PC-9 (cell line): ENCODE results near the gene EXD3. TPM values are rescaled to one million over a fixed set of nuclear protein-coding genes. Genes with fewer than 3 reads are reported as not detected.

ENCODE experiments used
- BruUV-seq: library from RNA; stranded (reverse); fragments of 400-500 nt; replicated peaks from 2 replicates; lab custom pipeline; 2021; lab: Mats Ljungman, UMichigan
- CTCF ChIA-PET: fragments of 300-600 bp; sonication (Branson Sonifier 250); formaldehyde crosslinking; loops from one replicate; lab custom pipeline; 2022; ENCODE audit warnings: antibody characterized with exemption; lab: Charles Lee
- POLR2A ChIA-PET: fragments of 300-600 bp; sonication (Branson Sonifier 250); formaldehyde crosslinking; loops from one replicate; lab custom pipeline; 2022; ENCODE audit warnings: antibody characterized with exemption; ENCODE audit not compliant: unreplicated experiment; lab: Charles Lee
- DNase-seq, 2 experiments: peaks; one replicate each; pipeline versions ENCODE4 v3.0.0 to v3.0.0-alpha.2; 2015 to 2022; ENCODE audit warnings: mixed read lengths in 1 of 2
- H2AFZ ChIP-seq: fragments of 200-600 bp; sonication (generic); 2 replicates; pipeline ENCODE4 v1.8.1; 2017; ENCODE audit warnings: antibody characterized with exemption
- H3F3A ChIP-seq: fragments of 200-600 bp; sonication (generic); 2 replicates; pipeline ENCODE4 v1.8.1; 2017; ENCODE audit warnings: antibody characterized with exemption, mild to moderate bottlenecking, low read depth; ENCODE audit not compliant: insufficient read depth
- H3K27ac ChIP-seq: fragments of 200-600 bp; sonication (generic); 2 replicates; pipeline ENCODE4 v1.6.1; 2016; ENCODE audit warnings: mixed run types
- H3K27me3 ChIP-seq: fragments of 200-600 bp; sonication (generic); 2 replicates; pipeline ENCODE4 v1.6.1; 2016; ENCODE audit warnings: low read depth, mixed run types; ENCODE audit not compliant: insufficient read depth
- H3K36me3 ChIP-seq: fragments of 200-600 bp; sonication (generic); 2 replicates; pipeline ENCODE4 v1.6.1; 2016; ENCODE audit warnings: low read depth, mixed run types
- H3K4me1 ChIP-seq: fragments of 200-600 bp; sonication (generic); replicated peaks from 2 replicates; pipeline ENCODE4 v1.6.1; 2016; ENCODE audit warnings: mixed run types; ENCODE audit not compliant: insufficient read depth
- H3K4me2 ChIP-seq: fragments of 200-600 bp; sonication (generic); 2 replicates; pipeline ENCODE4 v1.6.1; 2017; ENCODE audit warnings: mixed run types
- H3K4me3 ChIP-seq: fragments of 200-600 bp; sonication (generic); 2 replicates; pipeline ENCODE4 v1.6.1; 2016; ENCODE audit warnings: mixed run types
- H3K79me2 ChIP-seq: fragments of 200-600 bp; sonication (generic); 2 replicates; pipeline ENCODE4 v1.6.1; 2017; ENCODE audit warnings: low read depth, mixed run types
- H3K9me2 ChIP-seq: fragments of 200-600 bp; sonication (generic); 2 replicates; pipeline ENCODE4 v1.8.1; 2017; ENCODE audit warnings: mild to moderate bottlenecking; ENCODE audit not compliant: insufficient read depth
- H3K9me3 ChIP-seq: fragments of 200-600 bp; sonication (generic); 2 replicates; pipeline ENCODE4 v1.8.1; 2016; ENCODE audit warnings: low read depth; ENCODE audit not compliant: insufficient read depth
- H4K20me1 ChIP-seq: fragments of 200-600 bp; sonication (generic); 2 replicates; pipeline ENCODE4 v1.8.1; 2017; ENCODE audit not compliant: insufficient read depth
- CTCF ChIP-seq: fragments of 200-600 bp; sonication (generic); conservative IDR thresholded peaks from 2 replicates; pipeline ENCODE4 v1.6.1; 2017; ENCODE audit warnings: mixed run types, antibody characterized with exemption, mild to moderate bottlenecking, moderate library complexity
- EZH2 ChIP-seq: fragments of 200-600 bp; sonication (generic); IDR thresholded peaks from 2 replicates; pipeline ENCODE4 v1.8.0; 2017; ENCODE audit warnings: antibody characterized with exemption, low read depth
- intact Hi-C: fragments of 100-400 bp; cut with micrococcal nuclease; formaldehyde crosslinking; loops from one replicate; pipeline ENCODE4 v1.10.0; 2022; ENCODE audit not compliant: unreplicated experiment
- total RNA-seq: library from RNA; stranded (reverse); gene quantifications from 2 replicates; pipeline ENCODE4 v1.2.3, GENCODE V29; 2021

Gene EXD3
- total RNA-seq, 1 experiment from 2014 or later = 23.7 TPM

- no peak overlapping the region for H3K4me3 ChIP-seq
- H2AFZ ChIP-seq = no peak overlapping the region
- no peak overlapping the region for H3K4me2 ChIP-seq
- ChIA-PET CTCF (no interaction called here), POLR2A (no interaction called here)
- no peaks in the 10 kb centered on the region for H3K9me2 ChIP-seq
- no peaks in the 10 kb centered on the region for H3K4me1 ChIP-seq
- intact Hi-C loops = no loop called here
- no peak for TF ChIP-seq EZH2
- TF ChIP-seq CTCF = no peak
- no peak for DNase-seq
- H3K79me2 ChIP-seq = no peaks in the 10 kb centered on the region
- H3K9me3 ChIP-seq = no peaks in the 10 kb centered on the region
- H3K27me3 ChIP-seq = peaks cover 9% of the 10 kb centered on the region
- no peaks in the 10 kb centered on the region for H3K36me3 ChIP-seq
- BruUV-seq = no TSS peak
- no peaks in the 10 kb centered on the region for H4K20me1 ChIP-seq
- no peaks in the 10 kb centered on the region for H3F3A ChIP-seq
- no peak overlapping the region for H3K27ac ChIP-seq
Measured at GRCh38 chr9:137359850-137360249, 63.1 kb downstream of the EXD3 start.

GRCh38 chr9:137358126-137358525 lies 64.8 kb downstream of the EXD3 start:
- Histone ChIP-seq H3K27me3 (peaks cover 9% of the 10 kb centered on the region), H3F3A (no peaks in the 10 kb centered on the region), H3K36me3 (no peaks in the 10 kb centered on the region), H3K79me2 (no peaks in the 10 kb centered on the region), H3K4me2 (no peak overlapping the region), H3K27ac (no peak overlapping the region), H4K20me1 (no peaks in the 10 kb centered on the region), H2AFZ (no peak overlapping the region), H3K9me2 (no peaks in the 10 kb centered on the region), H3K9me3 (no peaks in the 10 kb centered on the region), H3K4me3 (no peak overlapping the region), H3K4me1 (no peaks in the 10 kb centered on the region)
- no peak for TF ChIP-seq EZH2
- no peak for TF ChIP-seq CTCF
- intact Hi-C loops = no loop called here
- ChIA-PET CTCF (no interaction called here), POLR2A (no interaction called here)
- BruUV-seq = no TSS peak
- DNase-seq = no peak

GRCh38 chr9:137357166-137357565 lies 65.8 kb downstream of the EXD3 start:
- H3K79me2 ChIP-seq = no peaks in the 10 kb centered on the region
- H3K4me3 ChIP-seq = no peak overlapping the region
- no peak overlapping the region for H3K27ac ChIP-seq
- no peaks in the 10 kb centered on the region for H3K9me3 ChIP-seq
- DNase-seq = no peak
- intact Hi-C loops = no loop called here
- H2AFZ ChIP-seq = no peak overlapping the region
- ChIA-PET POLR2A (no interaction called here), CTCF (no interaction called here)
- H3K4me2 ChIP-seq = no peak overlapping the region
- no peaks in the 10 kb centered on the region for H3K9me2 ChIP-seq
- no TSS peak for BruUV-seq
- TF ChIP-seq CTCF (no peak), EZH2 (no peak)
- H3K27me3 ChIP-seq = peaks cover 9% of the 10 kb centered on the region
- no peaks in the 10 kb centered on the region for H3F3A ChIP-seq
- no peaks in the 10 kb centered on the region for H3K36me3 ChIP-seq
- H4K20me1 ChIP-seq = no peaks in the 10 kb centered on the region
- no peaks in the 10 kb centered on the region for H3K4me1 ChIP-seq
